Measurements from ENCODE around the gene CHEK2. TPM values are rescaled to one million over a fixed set of nuclear protein-coding genes. Genes with fewer than 3 reads are reported as not detected.
"Not testable (repeated sequence)": the region's sequence is repeated elsewhere in the genome, so short reads cannot be mapped to it uniquely, and the experiment has no call there.

CHEK2 gene
- polyA plus RNA-seq, 4 donors = 12.3 to 20.6 (median 14.2) TPM

DNA sequence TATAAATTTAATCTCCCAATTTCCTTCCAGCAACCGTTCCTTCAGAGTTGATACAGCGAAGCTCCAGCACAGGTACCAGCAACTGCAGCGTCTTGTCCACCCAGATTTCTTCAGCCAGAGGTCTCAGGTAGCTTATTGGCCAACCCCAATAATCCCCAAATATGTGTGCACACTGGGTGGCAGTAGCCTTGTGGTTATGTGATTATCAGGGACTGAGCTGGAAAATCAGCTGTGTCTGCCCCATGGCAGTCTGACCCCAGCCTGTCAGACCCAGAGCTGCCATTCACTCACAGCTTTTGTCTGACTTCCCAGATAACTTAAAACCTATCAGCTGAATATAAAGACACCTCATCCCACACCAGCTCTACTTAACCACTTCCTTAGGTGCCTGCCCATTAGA lies 2.2 kb upstream of the CHEK2 start:
- no peak for DNase-seq (ENCODE audit: low read depth in 4 of 4, low spot score in 3 of 4)

DNA sequence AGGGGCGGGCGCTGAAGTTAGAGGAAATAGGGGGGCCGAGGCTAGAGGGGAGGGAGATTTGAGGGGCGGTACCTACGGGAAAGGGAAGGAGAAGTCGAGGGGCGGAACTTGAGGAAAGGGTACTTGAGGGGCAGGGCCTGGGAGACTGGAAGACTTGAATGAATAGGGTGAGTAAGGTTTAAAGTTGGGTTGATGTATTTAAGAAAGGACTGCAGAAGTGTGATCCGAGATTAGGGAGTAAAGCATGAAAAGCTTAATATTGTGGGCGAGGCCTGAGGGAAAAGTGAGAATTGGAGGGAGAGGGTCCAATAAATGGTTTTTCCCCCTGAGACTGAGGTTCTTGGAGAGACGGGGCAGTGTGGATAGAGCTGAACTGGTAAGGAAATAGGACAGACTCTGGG lies 942 bp upstream of the CHEK2 start:
- DNase-seq (ENCODE audit: low read depth in 4 of 4, low spot score in 3 of 4) = no peak

DNA sequence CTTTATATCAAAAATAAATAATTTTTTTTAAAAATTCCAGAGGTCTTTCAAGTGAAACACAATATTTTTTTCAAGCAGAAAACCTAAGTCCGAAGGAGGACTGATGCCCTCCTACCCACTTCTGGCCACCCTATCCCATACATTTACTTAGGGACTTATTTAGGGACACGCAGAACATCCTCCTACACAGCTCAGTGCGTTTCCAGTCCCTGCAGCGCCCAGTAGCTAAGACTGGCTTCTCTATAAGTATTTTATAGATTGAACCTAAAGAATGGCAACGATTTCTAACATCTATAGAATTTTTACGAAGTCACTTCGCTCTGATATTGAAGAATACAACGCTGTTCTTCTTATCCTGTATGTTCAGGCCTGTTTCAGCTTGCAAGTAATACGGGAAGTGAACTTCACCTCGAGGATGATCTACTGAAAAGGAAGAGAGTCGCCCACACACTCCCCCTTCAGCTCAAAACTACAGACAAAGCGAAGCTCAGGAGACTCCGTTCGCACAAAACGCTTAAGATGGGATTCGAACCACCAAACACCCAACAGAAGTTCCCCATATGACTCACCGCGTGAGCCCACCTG lies 328 bp downstream of the CHEK2 start:
- no peak for DNase-seq (ENCODE audit: low read depth in 4 of 4, low spot score in 3 of 4)

DNA sequence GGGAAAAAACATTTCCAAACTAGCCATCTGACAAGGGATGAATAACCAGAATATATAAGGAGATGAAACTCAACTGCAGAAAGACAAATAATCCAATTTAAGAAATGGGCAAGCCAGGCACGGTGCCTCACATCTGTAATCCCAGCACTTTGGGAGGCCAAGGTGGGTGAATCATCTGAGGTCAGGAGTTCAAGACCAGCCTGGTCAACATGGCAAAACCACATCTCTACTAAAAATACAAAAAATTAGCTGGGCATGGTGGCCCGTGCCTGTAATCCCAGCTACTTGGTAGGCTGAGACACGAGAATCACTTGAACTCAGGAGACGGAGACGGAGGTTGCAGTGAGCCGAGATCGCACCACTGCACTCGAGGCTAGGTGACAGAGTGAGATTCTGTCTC lies 2.7 kb downstream of the CHEK2 start:
- not testable (repeated sequence) for DNase-seq (ENCODE audit: low read depth in 4 of 4, low spot score in 3 of 4)

DNA sequence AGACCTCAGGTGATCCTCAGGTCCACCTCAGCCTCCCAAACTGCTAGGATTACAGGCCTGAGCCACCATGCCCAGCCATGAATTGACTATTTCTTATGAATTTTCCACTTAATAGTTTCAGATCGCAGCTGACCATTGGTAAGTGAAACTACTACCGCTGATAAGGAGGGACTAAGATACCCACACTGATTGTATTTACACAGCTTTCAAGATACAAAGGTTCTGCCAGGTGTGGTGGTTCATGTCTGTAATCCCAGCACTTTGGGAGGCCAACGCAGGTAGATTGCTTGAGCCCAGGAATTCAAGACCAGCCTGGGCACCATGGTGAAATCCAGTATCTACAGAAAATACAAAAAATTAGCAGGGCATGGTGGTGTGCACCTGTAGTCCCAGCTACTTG lies 3.9 kb downstream of the CHEK2 start:
- no peak for DNase-seq (ENCODE audit: low read depth in 4 of 4, low spot score in 3 of 4)

DNA sequence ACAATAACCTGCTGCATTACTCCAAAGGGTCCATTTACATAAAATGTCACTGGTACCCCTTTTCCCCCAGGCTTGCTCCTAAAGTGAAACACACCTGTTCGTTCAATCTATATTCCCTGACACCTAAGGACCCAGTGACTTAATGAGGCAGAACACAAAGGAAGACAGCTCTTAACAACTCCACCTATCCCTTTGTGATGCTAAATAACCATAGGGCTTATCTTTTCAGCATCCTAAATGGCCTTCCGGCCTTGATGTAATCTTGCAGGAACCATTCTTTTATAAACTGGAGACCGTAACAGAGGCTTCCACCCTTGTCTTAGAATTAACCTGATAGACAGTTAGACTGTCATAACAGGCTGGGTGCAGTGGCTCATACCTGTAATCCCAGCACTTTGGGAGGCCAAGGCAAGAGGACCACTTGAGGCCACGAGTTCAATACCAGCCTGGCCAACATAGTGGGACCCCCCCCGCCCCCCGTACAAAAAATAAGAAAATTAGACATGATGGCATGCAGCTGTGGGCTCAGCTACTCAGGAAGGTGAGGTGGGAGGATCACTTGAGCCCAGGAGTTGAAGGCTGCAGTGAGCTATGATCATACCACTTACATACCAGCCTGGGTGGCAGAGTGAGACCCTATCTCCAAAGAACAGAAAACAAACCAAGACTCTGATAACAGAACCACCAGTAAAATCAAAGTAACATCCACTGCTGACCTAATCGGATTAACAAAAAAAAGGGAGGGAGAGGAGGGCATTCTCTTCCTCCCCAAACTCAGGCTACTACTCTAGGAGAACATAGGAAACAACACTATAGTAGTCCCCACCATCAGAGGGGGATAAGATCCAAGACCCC lies 5.1 kb downstream of the CHEK2 start:
- DNase-seq (ENCODE audit: low read depth in 4 of 4, low spot score in 3 of 4) = no peak

DNA sequence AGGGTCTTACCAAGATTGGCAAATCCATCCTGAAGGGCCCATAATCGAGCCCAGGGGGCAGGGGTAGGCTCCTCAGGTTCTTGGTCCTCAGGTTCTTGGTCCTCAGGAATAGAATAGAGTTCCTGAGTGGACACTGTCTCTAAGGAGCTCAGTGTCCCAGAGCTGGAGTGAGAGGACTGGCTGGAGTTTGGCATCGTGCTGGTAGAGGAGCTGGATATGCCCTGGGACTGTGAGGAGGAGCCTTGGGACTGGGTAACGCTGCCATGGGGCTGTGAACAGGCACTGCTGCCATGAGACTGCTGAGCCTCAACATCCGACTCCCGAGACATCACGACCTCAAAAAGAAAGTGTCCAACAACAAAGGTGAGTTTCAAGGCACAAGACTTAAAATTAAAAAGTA lies 7.2 kb downstream of the CHEK2 start:
- no peak for DNase-seq (ENCODE audit: low read depth in 4 of 4, low spot score in 3 of 4)

DNA sequence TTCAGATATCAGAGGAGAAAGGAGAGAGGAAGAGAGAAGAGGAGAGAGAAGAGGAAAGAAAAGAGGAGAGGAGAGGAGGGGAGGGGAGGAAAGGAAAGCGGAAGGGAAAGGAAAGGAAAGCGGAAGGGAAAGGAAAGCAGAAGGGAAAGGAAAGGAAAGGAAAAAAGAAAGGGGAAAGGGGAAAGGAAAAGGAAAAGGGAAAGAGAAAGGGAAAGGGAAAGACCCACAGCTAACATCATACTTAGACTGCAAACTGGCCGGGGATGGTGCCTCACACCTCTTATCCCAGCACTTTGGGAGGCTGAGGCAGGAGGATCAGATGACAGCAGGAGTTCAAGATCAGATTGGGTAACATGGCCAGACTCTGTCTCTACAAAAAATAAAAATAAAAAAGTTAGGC lies 11.4 kb downstream of the CHEK2 start:
- no peak for DNase-seq (ENCODE audit: low read depth in 4 of 4, low spot score in 3 of 4)

DNA sequence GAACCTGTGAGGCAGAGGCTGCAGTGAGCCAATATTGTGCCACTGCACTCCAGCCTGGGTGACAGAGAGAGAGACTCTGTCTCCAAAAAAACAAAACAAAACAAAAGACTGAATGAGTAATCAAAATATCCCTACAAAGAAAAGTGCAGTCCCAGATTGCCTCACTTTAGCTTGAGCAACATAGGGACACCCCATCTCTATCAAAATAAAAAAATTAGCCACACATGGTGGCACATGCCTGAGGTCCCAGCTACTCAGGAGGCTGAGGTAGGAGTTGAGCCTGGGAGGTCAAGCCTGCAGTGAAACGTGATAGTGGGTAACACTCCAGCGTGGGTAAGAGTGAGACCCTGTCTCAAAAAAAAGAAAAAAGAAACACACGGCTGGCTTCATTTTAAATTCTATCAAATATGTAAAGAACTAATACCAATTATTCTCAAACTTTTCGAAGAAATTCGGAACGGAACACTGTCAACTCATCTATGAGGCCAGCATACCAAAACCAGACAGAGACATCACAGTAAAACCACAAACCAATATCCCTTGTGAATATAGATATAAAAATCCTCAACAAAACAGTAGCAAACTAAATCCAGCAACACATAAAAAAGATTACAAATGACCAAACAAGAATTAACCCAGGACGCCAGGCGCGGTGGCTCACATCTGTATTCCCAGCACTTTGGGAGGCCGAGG lies 12.9 kb downstream of the CHEK2 start:
- DNase-seq (ENCODE audit: low read depth in 4 of 4, low spot score in 3 of 4) = no peak

DNA sequence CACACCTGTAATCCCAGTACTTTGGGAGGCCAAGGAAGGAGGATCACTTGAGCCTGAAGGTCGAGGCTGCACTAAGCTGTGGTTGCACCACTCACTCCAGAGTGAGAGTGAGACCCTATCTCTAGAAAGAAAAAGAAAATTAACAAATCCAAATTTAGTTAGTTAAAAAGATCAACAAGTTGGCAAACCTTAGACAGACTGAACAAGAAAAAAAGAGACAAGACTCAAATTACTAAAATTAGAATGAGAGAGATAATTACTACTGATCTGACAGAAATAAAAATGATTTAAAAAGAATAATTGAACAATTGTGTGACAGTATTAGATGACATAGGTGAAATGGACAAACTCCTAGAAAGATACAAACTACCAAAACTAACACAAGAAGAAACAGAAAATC lies 13.6 kb downstream of the CHEK2 start:
- no peak for DNase-seq (ENCODE audit: low read depth in 4 of 4, low spot score in 3 of 4)

DNA sequence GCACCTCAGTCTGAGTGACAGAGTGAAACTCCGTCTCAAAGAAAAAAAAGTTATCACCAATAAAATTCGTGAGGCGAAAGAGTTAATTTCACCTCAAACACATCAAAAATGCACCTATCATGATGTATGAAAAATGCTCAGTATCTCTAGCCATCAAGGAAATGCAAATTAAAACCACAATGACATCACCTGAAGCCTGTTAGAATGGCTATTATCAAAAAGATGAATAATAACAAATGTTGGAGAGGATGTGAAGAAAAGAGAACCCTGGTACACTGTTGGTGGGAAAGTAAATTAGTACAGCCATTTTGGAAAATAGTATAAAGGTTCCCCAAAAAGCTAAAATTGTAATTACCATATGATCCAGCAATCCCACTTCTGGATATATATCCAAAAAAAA lies 23.6 kb downstream of the CHEK2 start:
- no peak for DNase-seq (ENCODE audit: low read depth in 4 of 4, low spot score in 3 of 4)

DNA sequence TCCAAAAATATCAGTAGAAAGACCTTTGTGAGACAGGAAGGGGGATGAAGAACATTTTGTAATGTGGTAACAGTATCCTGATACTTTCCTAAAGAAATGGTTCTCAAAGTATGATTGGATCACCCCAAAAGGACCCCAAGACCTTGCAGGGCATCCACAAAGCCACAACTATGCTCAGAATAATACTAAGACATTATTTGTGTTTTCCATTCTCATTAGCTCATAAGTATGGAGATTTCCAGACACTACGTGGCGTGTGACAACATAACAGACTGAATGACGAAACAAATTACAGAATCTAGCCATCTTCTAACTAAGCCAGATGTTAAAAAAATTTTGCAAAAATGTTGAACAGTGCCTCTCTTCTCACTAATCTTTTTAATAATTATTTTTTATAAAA lies 24.9 kb downstream of the CHEK2 start:
- no peak for DNase-seq (ENCODE audit: low read depth in 4 of 4, low spot score in 3 of 4)

DNA sequence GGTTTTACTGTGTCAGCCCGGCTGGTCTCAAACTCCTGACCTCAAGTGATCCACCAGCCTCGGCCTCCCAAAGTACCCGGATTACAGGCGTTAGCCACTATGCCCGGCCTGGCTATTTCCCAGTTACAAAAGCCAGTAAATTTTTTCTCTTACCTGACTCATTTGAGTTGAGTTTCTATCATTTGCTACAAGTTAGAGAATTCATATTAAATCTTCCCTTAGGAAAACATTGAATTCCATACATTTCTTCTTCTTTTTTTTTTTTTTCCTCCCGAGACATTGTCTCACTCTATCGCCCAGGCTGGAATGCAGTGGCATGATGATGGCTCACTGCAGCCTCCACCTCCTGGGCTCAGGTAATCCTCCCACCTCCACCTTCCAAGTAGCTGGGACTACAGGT lies 26.0 kb downstream of the CHEK2 start:
- DNase-seq (ENCODE audit: low read depth in 4 of 4, low spot score in 3 of 4) = no peak

DNA sequence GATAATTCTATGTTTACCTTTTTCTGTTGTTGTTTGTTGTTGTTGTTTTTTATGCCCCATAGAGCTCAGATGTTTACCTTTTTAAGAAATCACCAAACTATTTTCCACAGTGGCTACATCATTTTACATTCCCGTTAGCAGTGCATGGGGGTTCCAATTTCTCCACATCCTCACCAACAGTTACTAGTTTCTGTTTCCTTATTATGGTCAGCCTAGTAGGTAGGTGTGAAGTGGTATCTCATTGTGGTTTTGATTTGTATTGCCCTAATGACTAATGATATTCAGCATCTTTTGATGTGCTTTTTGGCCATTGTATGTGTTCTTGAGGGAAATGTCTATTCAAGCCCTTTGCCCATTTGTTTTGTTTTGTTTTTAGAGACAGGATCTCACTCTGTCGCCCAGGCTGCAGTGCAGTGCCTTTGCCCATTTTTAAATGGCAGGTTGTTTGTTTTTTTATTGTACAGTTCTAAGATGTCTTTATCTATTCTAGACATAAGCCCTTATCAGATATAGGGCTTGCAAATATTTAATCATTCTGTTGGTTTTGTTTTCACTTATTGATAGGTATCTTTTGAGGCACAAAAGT lies 27.5 kb downstream of the CHEK2 start:
- no peak for DNase-seq (ENCODE audit: low read depth in 4 of 4, low spot score in 3 of 4)

DNA sequence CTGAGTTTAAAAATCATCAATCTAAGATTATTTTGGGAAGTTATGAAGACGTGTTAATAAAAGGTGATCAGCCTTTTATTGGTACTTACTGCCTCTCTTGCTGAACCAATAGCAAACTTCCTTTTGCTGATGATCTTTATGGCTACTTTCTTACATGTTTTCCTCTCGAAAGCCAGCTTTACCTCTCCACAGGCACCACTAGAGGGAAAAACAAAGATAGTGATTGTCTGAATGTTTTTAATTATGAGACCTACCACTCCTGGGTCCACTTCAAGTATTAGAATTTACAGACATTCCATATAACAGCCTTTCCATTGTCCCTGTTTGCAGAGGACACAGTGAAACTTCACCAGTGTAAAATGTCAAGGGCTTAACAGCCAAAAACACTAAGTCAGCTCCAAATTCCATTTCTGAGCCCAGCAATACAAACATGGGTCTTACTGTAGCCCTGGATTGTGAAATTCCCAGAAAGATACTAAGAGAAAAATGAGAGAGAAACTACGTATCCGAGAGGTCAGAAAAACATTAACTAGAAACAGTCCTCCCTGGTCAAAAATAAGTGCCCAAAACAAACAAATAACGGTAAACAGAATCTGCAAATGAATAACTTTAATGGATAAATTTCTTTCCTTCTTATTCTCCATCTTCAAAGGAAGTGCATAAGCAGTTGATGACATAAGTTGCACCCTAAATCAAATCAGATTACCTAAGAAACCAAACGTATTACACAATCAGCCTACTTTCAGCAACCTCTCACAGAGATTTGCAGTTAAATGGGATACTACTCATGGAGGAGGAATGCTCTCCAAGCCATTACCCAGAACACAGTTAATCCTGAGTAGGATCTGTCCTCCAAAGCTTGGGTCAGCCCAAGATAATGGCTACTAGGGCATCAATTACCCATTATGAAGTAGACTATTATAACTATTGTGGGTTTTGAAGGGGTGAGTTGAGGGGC lies 29.5 kb downstream of the CHEK2 start:
- no peak for DNase-seq (ENCODE audit: low read depth in 4 of 4, low spot score in 3 of 4)

DNA sequence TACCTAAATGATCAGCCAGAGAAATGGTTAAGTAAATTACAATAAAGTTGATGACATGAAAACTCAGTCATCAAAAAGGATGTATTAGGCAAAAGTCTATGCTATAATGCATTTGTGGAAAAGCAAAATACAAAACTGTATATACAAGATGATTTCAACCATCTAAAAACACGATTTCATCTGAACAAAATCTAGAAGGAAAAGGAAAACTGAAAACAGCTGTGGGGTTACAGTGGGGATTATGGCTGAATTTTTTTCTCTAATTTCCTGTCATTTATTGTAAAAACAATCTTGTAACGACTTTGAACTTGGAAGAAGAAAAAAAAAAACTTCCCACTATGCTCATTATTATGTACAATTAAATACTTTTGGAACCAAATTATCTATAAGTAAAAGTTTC lies 30.3 kb downstream of the CHEK2 start:
- DNase-seq (ENCODE audit: low read depth in 4 of 4, low spot score in 3 of 4) = no peak

DNA sequence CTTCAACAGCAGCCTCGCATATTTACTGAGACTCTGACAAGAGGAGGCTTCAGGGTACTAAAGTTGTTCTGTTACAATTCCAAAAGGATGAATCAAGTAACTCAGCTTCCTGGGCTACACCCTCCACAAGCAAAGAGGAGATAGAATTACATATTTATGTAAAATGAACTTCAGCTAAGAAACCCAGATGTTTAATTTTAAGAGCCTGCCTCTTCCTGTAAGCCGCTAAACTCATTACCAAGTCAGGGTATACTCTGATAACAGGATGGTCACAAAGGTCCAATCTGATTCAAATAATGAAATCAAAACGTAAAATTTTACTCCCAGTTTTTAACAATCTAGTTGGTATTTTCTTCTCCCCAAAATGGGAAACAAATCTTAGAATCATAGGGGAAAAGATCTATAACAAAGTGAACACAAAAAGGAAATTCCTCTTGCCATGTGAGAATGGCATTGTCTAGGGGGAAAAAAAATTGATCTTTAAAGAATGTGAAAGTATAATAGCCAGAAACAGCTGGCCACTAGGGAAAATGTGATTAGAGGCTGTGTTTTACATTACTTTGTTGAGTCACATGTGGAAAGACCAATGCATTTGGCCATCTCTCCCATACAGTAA lies 30.9 kb downstream of the CHEK2 start:
- DNase-seq (ENCODE audit: low read depth in 4 of 4, low spot score in 3 of 4) = no peak

DNA sequence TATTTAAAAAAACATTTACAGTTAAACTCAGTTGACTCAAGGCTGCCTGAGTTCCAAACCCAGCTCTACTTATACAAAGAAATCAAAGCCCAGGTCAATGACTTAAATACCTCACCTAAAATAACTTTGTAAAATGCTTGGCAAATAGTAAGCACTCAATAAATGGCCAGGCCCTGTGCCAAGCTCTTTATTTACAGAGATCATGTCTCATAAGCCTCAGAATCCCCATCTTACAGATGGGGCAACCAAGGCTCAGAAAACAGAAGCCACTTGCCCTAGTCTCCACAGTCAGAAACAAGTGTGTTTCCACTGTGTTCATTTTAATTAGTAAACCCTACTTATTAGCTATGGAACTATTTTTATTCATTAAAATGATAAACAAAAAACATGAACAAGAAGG lies 31.5 kb downstream of the CHEK2 start:
- DNase-seq (ENCODE audit: low read depth in 4 of 4, low spot score in 3 of 4) = no peak

DNA sequence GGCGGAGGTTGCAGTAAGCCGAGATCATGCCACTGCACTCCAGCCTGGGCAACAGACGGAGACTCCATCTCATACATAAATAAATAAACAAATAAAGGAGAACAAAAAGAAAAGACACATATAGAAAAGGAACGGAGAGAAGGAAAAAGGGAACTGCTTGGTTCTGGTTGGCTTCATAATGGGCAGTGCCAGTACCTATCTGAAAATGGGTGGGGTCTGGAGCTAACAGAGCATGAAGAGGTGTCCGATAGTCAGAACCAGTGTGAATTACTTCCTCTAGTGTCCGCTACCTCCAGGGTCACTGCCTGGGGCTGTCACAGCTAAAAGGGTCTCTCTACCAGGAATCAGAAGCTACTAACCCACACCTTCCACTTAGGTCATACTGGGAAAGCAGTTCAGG lies 34.8 kb downstream of the CHEK2 start:
- no peak for DNase-seq (ENCODE audit: low read depth in 4 of 4, low spot score in 3 of 4)

DNA sequence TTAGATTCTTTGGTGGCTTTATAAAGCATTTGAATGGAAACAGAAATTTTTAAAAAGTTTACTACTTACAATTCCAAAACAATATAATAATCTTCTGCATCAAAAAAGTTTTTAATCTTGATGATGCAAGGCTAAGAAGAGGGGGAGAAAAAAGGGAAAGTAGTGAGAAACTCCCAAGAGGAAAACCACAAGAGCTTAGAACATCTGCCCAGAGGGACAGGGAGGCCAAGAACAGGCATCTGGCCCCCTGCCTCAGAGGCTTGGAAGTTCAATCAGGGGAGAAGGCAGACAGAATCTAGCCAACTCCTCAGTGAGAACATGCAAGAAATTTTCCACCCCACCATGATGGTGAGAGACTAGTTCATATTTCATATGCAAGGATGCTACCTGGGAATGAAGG lies 38.2 kb downstream of the CHEK2 start:
- DNase-seq (ENCODE audit: low read depth in 4 of 4, low spot score in 3 of 4) = no peak

Measured in left renal pelvis (tissue), 4 donors.